PC-3 (cell line): ENCODE measurements around the gene TIE1. TPM values are rescaled to one million over a fixed set of nuclear protein-coding genes. Genes with fewer than 3 reads are reported as not detected.

Source experiments
- ATAC-seq: fragments of 200-7000 bp; cut with Tn5 transposase; 2 replicates; pipeline ENCODE4 v1.9.1; 2020; ENCODE audit warnings: mild to moderate bottlenecking, moderate library complexity
- BruUV-seq: library from RNA; stranded (reverse); fragments of 400-500 nt; replicated peaks from 2 replicates; lab custom pipeline; 2021; lab: Mats Ljungman, UMichigan
- CTCF ChIA-PET: fragments of 300-600 bp; sonication (Branson Sonifier 250); formaldehyde crosslinking; loops from one replicate; lab custom pipeline; 2022; ENCODE audit warnings: antibody characterized with exemption; lab: Charles Lee
- POLR2A ChIA-PET: fragments of 300-600 bp; sonication (Branson Sonifier 250); formaldehyde crosslinking; loops from one replicate; lab custom pipeline; 2022; ENCODE audit warnings: antibody characterized with exemption; ENCODE audit not compliant: unreplicated experiment; lab: Charles Lee
- DNase-seq: peaks from one replicate; pipeline ENCODE4 v3.0.0-alpha.2; 2015
- H2AFZ ChIP-seq: fragments of 300-600 bp; sonication (generic); 2 replicates; pipeline ENCODE4 v1.6.0; 2016; ENCODE audit warnings: antibody characterized with exemption, low read length
- H3F3A ChIP-seq: fragments of 300-600 bp; sonication (generic); one replicate; pipeline ENCODE4 v1.6.0; 2017; ENCODE audit warnings: antibody characterized with exemption, low read length, control low read depth, mild to moderate bottlenecking; ENCODE audit not compliant: unreplicated experiment
- H3K27ac ChIP-seq: fragments of 300-600 bp; sonication (generic); 2 replicates; pipeline ENCODE4 v1.5.1; 2016; ENCODE audit warnings: mild to moderate bottlenecking, low read length
- H3K27me3 ChIP-seq: fragments of 300-600 bp; sonication (generic); 2 replicates; pipeline ENCODE4 v1.6.1; 2016; ENCODE audit warnings: low read length, mixed read lengths
- H3K36me3 ChIP-seq: fragments of 300-600 bp; sonication (generic); 2 replicates; pipeline ENCODE4 v1.6.1; 2016; ENCODE audit warnings: low read depth, mixed run types, low read length, mixed read lengths
- H3K4me1 ChIP-seq: fragments of 300-600 bp; sonication (generic); 2 replicates; pipeline ENCODE4 v1.5.1; 2016; ENCODE audit warnings: low read length; ENCODE audit not compliant: insufficient read depth
- H3K4me2 ChIP-seq: fragments of 300-600 bp; sonication (generic); 2 replicates; pipeline ENCODE4 v1.6.0; 2016; ENCODE audit warnings: low read length
- H3K4me3 ChIP-seq: fragments of 300-600 bp; sonication (generic); 2 replicates; pipeline ENCODE4 v1.5.1; 2016; ENCODE audit warnings: mild to moderate bottlenecking, low read length, mixed read lengths
- H3K79me2 ChIP-seq: fragments of 300-600 bp; sonication (generic); 2 replicates; pipeline ENCODE4 v1.6.1; 2017; ENCODE audit warnings: low read length, mixed read lengths
- H3K9ac ChIP-seq: fragments of 300-600 bp; sonication (generic); 2 replicates; pipeline ENCODE4 v1.6.0; 2016; ENCODE audit warnings: mild to moderate bottlenecking, low read length
- H3K9me2 ChIP-seq: fragments of 300-600 bp; sonication (generic); replicated peaks from 2 replicates; pipeline ENCODE4 v1.6.1; 2016; ENCODE audit warnings: mixed run types, low read length, mixed read lengths
- H3K9me3 ChIP-seq: fragments of 300-600 bp; sonication (generic); 2 replicates; pipeline ENCODE4 v1.6.1; 2016; ENCODE audit warnings: low read length, mixed read lengths
- H4K20me1 ChIP-seq: fragments of 300-600 bp; sonication (generic); 2 replicates; pipeline ENCODE4 v1.6.1; 2016; ENCODE audit warnings: low read length, mixed read lengths
- EZH2 ChIP-seq: fragments of 300-600 bp; sonication (generic); IDR thresholded peaks from one replicate; pipeline ENCODE4 v1.6.1; 2017; ENCODE audit warnings: antibody characterized with exemption, mild to moderate bottlenecking, low read length; ENCODE audit not compliant: unreplicated experiment
- EZH2phosphoT487 ChIP-seq: fragments of 300-600 bp; sonication (generic); IDR thresholded peaks from 2 replicates; pipeline ENCODE4 v1.6.1; 2018; ENCODE audit warnings: mild to moderate bottlenecking, antibody characterized with exemption, low read length, borderline replicate concordance
- intact Hi-C: fragments of 100-400 bp; cut with micrococcal nuclease; formaldehyde crosslinking; loops from 2 replicates; pipeline ENCODE4 v1.9.0; 2023
- total RNA-seq: library from RNA; depleted of rRNA; stranded (reverse); fragments of >200 nt; gene quantifications from 2 replicates; pipeline ENCODE4 v1.2.3, GENCODE V29; 2014
- TF ChIP-seq, protein P1 (sequence below): fragments of 300-600 bp; sonication (generic); conservative IDR thresholded peaks from 2 replicates; pipeline ENCODE4 v1.5.1; 2017; ENCODE audit warnings: antibody characterized with exemption, low read depth, mild to moderate bottlenecking, low read length

Gene TIE1
- total RNA-seq, 1 experiment from 2014 or later: 1.5 TPM

DNA sequence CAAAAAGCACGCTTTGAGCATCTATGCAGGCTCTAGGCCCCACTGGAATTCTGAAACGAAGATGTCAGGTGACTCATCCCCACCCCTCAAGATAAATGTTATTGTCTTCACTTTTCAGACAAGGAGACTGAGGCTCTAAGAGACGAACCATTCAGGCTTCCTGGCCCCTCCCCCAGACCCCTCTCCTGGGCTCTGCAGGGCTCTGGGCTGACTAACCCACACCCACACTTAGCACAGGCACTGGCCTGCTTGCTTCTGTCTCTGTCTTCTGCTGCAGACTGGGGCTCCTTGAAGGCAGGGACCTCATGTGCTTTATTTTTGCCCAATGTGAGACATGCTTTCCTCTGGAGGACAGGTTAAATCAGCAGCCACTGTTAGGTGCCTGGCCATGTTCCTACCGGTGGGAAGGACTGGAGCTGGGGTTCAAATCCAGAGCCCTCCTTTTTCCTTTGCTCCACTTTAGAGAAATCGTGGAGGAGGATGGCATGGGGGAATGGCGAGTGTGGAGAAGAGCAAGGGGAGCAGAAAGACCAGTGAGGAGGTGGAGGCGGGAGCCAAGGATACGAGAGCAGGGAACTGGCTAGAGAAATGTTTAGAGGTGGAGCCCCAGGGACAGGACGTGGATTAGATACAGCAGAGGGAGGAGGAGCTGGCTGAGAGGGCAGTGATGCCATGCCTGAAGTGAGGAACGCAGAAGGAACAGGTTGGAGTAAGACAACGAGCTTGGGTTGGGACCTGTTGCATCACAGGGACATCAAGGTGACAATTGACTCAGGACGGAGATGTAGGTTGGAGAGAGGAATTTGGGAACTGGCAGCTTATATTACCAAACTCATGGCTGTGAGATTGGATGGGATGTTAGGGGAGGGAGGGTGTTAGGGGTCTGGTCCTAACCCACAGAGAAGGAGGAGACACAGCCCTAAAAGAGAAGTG, 29.3 kb upstream of the TIE1 start:
- CTCF ChIA-PET: no interaction called here
- Histone ChIP-seq H3K36me3 (no peaks in the 10 kb centered on the region), H3K4me2 (peak overlapping the region; percentile 75; the same call in 1 of the 2 replicates), H4K20me1 (no peaks in the 10 kb centered on the region), H3F3A (no peaks in the 10 kb centered on the region), H3K9ac (no peak overlapping the region), H2AFZ (0 out of 2 replicates have a peak overlapping the region, but pooled peaks have one; percentile 65), H3K4me1 (peaks cover 16% of the 10 kb centered on the region), H3K4me3 (peak overlapping the region; percentile 55; the same call in 1 of the 2 replicates), H3K79me2 (no peaks in the 10 kb centered on the region), H3K9me3 (no peaks in the 10 kb centered on the region), H3K9me2 (no peaks in the 10 kb centered on the region), H3K27me3 (no peaks in the 10 kb centered on the region), H3K27ac (no peak overlapping the region)
- POLR2A ChIA-PET: interaction anchor here (0.5 to 0.6 kb wide), 3 partner anchors 46 to 435 kb away, joined by 4 to 6 read pairs (median 4); no protein-coding TSS in a partner anchor
- TF ChIP-seq EZH2 (no peak), EZH2phosphoT487 (no peak)
- TF ChIP-seq, protein P1, sequence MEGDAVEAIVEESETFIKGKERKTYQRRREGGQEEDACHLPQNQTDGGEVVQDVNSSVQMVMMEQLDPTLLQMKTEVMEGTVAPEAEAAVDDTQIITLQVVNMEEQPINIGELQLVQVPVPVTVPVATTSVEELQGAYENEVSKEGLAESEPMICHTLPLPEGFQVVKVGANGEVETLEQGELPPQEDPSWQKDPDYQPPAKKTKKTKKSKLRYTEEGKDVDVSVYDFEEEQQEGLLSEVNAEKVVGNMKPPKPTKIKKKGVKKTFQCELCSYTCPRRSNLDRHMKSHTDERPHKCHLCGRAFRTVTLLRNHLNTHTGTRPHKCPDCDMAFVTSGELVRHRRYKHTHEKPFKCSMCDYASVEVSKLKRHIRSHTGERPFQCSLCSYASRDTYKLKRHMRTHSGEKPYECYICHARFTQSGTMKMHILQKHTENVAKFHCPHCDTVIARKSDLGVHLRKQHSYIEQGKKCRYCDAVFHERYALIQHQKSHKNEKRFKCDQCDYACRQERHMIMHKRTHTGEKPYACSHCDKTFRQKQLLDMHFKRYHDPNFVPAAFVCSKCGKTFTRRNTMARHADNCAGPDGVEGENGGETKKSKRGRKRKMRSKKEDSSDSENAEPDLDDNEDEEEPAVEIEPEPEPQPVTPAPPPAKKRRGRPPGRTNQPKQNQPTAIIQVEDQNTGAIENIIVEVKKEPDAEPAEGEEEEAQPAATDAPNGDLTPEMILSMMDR: no peak
- TSS peak; percentile 69 for BruUV-seq
- ATAC-seq (no peak), DNase-seq (no peak)
- intact Hi-C loops: no loop called here

DNA sequence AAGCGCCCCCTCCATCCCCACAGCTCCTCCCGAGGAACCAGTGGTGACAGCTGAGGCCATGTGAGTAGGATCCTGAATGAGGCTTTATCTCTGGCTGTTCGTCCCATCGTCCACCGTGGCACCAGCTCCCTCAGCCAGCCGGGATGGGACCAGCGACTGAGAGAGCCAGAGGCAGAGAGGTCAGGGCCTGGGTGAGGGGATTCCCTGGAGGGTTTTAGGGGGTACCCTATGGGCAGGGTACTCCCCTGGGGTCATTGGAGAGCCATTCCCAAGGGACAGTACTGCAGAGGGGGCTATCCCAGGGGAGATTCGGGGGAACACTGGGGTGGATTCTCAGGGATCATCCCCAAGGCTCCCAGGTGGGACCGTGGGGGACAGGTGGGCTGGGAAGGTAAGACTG, 28.6 kb upstream of the TIE1 start:
- CTCF ChIA-PET: no interaction called here

More for the DNA sequence above, 28.6 kb upstream of the TIE1 start:
- H3K4me2 ChIP-seq: no peak overlapping the region
- H3K27me3 ChIP-seq: no peaks in the 10 kb centered on the region
- intact Hi-C loops: no loop called here
- no peaks in the 10 kb centered on the region for H3F3A ChIP-seq
- no peaks in the 10 kb centered on the region for H4K20me1 ChIP-seq
- H3K9ac ChIP-seq: no peak overlapping the region
- no peak overlapping the region for H2AFZ ChIP-seq
- BruUV-seq: no TSS peak
- H3K9me3 ChIP-seq: no peaks in the 10 kb centered on the region
- H3K79me2 ChIP-seq: no peaks in the 10 kb centered on the region
- DNase-seq: no peak
- H3K27ac ChIP-seq: no peak overlapping the region
- peaks cover 16% of the 10 kb centered on the region for H3K4me1 ChIP-seq
- H3K4me3 ChIP-seq: no peak overlapping the region
- POLR2A ChIA-PET: no interaction called here
- ATAC-seq: no peak
- H3K36me3 ChIP-seq: no peaks in the 10 kb centered on the region
- no peaks in the 10 kb centered on the region for H3K9me2 ChIP-seq
- TF ChIP-seq, protein P1: no peak
- TF ChIP-seq EZH2: no peak
- TF ChIP-seq EZH2phosphoT487: no peak
